ENCODE data around the gene SMYD3. TPM values are rescaled to one million over a fixed set of nuclear protein-coding genes. Genes with fewer than 3 reads are reported as not detected.

The SMYD3 gene
- total RNA-seq, 1 donor from 2014 or later: 80.8 TPM

DNA sequence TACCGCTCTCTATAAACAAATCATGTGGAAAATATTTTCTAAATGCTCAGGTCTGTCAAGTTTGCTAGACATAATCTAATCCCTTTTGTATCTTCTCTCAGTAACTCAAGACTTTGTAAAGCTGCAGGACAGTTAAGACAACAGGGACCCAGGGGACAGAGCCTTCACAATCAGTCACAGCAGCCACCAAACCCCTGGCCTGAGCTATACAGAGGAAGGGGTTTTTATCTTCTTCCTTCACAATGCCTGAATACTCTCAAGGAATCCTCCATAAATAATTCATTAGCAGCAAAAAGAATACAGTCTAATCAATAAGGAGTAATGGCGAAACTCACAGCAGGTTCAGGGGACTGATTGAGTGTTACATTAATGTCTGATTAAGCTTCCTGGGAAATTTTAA, 368.3 kb downstream of the SMYD3 start:
- Histone ChIP-seq H3K4me1 (ENCODE audit: insufficient read depth, low read length) (peaks cover 39% of the 10 kb centered on the region), H3K9ac (ENCODE audit: low read length) (peak overlapping the region; percentile 54), H2AFZ (ENCODE audit: low read depth, low read length) (no peak overlapping the region), H3K4me3 (ENCODE audit: insufficient read depth, low read depth, low read length) (no peak overlapping the region), H3K27ac (ENCODE audit: low read depth, low read length) (peak overlapping the region; percentile 89), H3K9me3 (ENCODE audit: insufficient read depth, low read depth, low read length) (no peaks in the 10 kb centered on the region), H3K79me2 (ENCODE audit: insufficient read depth, low read length) (no peaks in the 10 kb centered on the region), H3K4me2 (ENCODE audit: low read length) (no peak overlapping the region), H4K20me1 (ENCODE audit: insufficient read depth, low read length) (no peaks in the 10 kb centered on the region), H3K27me3 (ENCODE audit: insufficient read depth, low read length) (no peaks in the 10 kb centered on the region), H3K36me3 (ENCODE audit: insufficient read depth, low read length) (no peaks in the 10 kb centered on the region)
- DNase-seq (ENCODE audit: low read depth): no peak
- Mint-ChIP-seq H3K27ac (ENCODE audit: unreplicated experiment) (peak overlapping the region; percentile 73), H3K27me3 (ENCODE audit: low read depth, unreplicated experiment) (no peaks in the 10 kb centered on the region), H3K4me1 (ENCODE audit: low read depth, unreplicated experiment) (peaks cover 38% of the 10 kb centered on the region), H3K4me3 (ENCODE audit: unreplicated experiment) (no peak overlapping the region), H3K9me3 (ENCODE audit: unreplicated experiment) (no peaks in the 10 kb centered on the region), H3K36me3 (ENCODE audit: low read depth, unreplicated experiment) (peaks cover 3% of the 10 kb centered on the region)
- TF ChIP-seq, protein P1, sequence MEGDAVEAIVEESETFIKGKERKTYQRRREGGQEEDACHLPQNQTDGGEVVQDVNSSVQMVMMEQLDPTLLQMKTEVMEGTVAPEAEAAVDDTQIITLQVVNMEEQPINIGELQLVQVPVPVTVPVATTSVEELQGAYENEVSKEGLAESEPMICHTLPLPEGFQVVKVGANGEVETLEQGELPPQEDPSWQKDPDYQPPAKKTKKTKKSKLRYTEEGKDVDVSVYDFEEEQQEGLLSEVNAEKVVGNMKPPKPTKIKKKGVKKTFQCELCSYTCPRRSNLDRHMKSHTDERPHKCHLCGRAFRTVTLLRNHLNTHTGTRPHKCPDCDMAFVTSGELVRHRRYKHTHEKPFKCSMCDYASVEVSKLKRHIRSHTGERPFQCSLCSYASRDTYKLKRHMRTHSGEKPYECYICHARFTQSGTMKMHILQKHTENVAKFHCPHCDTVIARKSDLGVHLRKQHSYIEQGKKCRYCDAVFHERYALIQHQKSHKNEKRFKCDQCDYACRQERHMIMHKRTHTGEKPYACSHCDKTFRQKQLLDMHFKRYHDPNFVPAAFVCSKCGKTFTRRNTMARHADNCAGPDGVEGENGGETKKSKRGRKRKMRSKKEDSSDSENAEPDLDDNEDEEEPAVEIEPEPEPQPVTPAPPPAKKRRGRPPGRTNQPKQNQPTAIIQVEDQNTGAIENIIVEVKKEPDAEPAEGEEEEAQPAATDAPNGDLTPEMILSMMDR (IDR thresholded peaks at IDR 0.05; ENCODE audit: insufficient read depth, low read depth, low read length): no peak
- TF ChIP-seq EZH2 (IDR thresholded peaks at IDR 0.05; ENCODE audit: insufficient read depth, low read length): no peak
- FAIRE-seq: no peak

DNA sequence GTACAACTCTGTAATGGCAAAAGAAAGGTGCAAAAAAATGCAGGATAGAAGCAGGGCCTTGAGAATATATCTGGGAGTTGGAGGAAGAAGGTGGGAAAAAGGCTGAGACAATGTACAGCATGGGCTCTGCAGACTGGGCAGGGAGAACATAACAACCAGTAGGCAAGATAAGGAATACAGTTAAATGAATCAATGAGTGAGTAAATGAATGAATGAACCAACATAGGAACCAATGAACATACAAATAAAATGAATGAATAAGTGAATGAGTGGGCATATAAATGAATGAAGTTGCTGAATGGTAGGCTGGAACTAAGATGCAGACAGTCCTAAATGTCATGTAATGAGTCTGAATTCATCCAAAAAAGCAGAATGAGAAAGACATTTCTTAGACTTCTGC, 370.6 kb downstream of the SMYD3 start:
- no peaks in the 10 kb centered on the region for H3K27me3 Mint-ChIP-seq (ENCODE audit: low read depth, unreplicated experiment)
- Histone ChIP-seq H3K4me1 (ENCODE audit: insufficient read depth, low read length) (peaks cover 24% of the 10 kb centered on the region), H3K9me3 (ENCODE audit: insufficient read depth, low read depth, low read length) (no peaks in the 10 kb centered on the region), H3K27me3 (ENCODE audit: insufficient read depth, low read length) (no peaks in the 10 kb centered on the region), H3K79me2 (ENCODE audit: insufficient read depth, low read length) (no peaks in the 10 kb centered on the region), H3K4me2 (ENCODE audit: low read length) (no peak overlapping the region), H3K36me3 (ENCODE audit: insufficient read depth, low read length) (no peaks in the 10 kb centered on the region), H4K20me1 (ENCODE audit: insufficient read depth, low read length) (no peaks in the 10 kb centered on the region), H3K9ac (ENCODE audit: low read length) (no peak overlapping the region), H3K27ac (ENCODE audit: low read depth, low read length) (no peak overlapping the region), H3K4me3 (ENCODE audit: insufficient read depth, low read depth, low read length) (no peak overlapping the region), H2AFZ (ENCODE audit: low read depth, low read length) (no peak overlapping the region)
- peaks cover 3% of the 10 kb centered on the region for H3K36me3 Mint-ChIP-seq (ENCODE audit: low read depth, unreplicated experiment)
- no peak for FAIRE-seq
- DNase-seq (ENCODE audit: low read depth): no peak
- H3K27ac Mint-ChIP-seq (ENCODE audit: unreplicated experiment): no peak overlapping the region
- no peak overlapping the region for H3K4me3 Mint-ChIP-seq (ENCODE audit: unreplicated experiment)
- no peaks in the 10 kb centered on the region for H3K9me3 Mint-ChIP-seq (ENCODE audit: unreplicated experiment)
- H3K4me1 Mint-ChIP-seq (ENCODE audit: low read depth, unreplicated experiment): peaks cover 26% of the 10 kb centered on the region
- TF ChIP-seq EZH2 (IDR thresholded peaks at IDR 0.05; ENCODE audit: insufficient read depth, low read length): no peak
- TF ChIP-seq, protein P1 (IDR thresholded peaks at IDR 0.05; ENCODE audit: insufficient read depth, low read depth, low read length): no peak

DNA sequence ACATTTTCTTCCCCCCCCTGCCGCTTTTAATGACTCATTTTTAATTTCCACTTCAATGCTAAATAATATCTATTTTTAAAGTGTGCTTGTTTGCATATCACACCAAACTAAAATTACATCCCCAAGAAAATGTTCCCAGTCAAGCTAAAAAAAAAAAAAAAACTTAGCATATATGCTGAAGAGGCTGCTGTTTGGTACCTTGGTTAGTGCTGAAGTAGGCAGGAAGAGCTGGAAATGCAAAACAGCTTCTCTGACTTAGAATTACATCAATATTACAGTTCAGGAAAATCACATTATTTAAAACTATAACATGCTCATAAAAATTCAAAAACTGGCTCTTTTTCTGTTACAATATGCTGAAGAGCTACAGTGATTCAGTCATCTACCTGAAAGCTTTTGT, 372.3 kb downstream of the SMYD3 start:
- Mint-ChIP-seq H3K27me3 (ENCODE audit: low read depth, unreplicated experiment) (no peaks in the 10 kb centered on the region), H3K27ac (ENCODE audit: unreplicated experiment) (no peak overlapping the region), H3K36me3 (ENCODE audit: low read depth, unreplicated experiment) (peaks cover 2% of the 10 kb centered on the region), H3K4me1 (ENCODE audit: low read depth, unreplicated experiment) (peaks cover 15% of the 10 kb centered on the region), H3K9me3 (ENCODE audit: unreplicated experiment) (no peaks in the 10 kb centered on the region), H3K4me3 (ENCODE audit: unreplicated experiment) (no peak overlapping the region)
- no peak for DNase-seq (ENCODE audit: low read depth)
- Histone ChIP-seq H3K9me3 (ENCODE audit: insufficient read depth, low read depth, low read length) (no peaks in the 10 kb centered on the region), H4K20me1 (ENCODE audit: insufficient read depth, low read length) (no peaks in the 10 kb centered on the region), H3K79me2 (ENCODE audit: insufficient read depth, low read length) (no peaks in the 10 kb centered on the region), H3K9ac (ENCODE audit: low read length) (no peak overlapping the region), H3K4me2 (ENCODE audit: low read length) (no peak overlapping the region), H3K27ac (ENCODE audit: low read depth, low read length) (no peak overlapping the region), H3K27me3 (ENCODE audit: insufficient read depth, low read length) (no peaks in the 10 kb centered on the region), H3K4me1 (ENCODE audit: insufficient read depth, low read length) (peaks cover 9% of the 10 kb centered on the region), H3K36me3 (ENCODE audit: insufficient read depth, low read length) (no peaks in the 10 kb centered on the region), H2AFZ (ENCODE audit: low read depth, low read length) (no peak overlapping the region), H3K4me3 (ENCODE audit: insufficient read depth, low read depth, low read length) (no peak overlapping the region)
- FAIRE-seq: no peak
- TF ChIP-seq, protein P1 (IDR thresholded peaks at IDR 0.05; ENCODE audit: insufficient read depth, low read depth, low read length): no peak
- no peak for TF ChIP-seq EZH2 (IDR thresholded peaks at IDR 0.05; ENCODE audit: insufficient read depth, low read length)

All from astrocyte (in vitro differentiated cells and primary cell).